Sigmoid colon (tissue), 7 donors: ENCODE data around the gene NKD2. TPM values are rescaled to one million over a fixed set of nuclear protein-coding genes. Genes with fewer than 3 reads are reported as not detected.

Source experiments
- DNase-seq: peaks from one replicate; pipeline ENCODE4 v3.0.0-alpha.2; 2019
- H3K27ac ChIP-seq, 4 donors: fragments of 200-600 bp; sonication (generic); one replicate each; pipeline ENCODE4 v1.5.1; 2016 to 2019; ENCODE audit warnings: mild to moderate bottlenecking in 1 of 4
- H3K27me3 ChIP-seq, 3 donors: fragments of 200-600 bp; sonication (generic); one replicate each; pipeline ENCODE4 v1.5.1; 2019; ENCODE audit warnings: mild to moderate bottlenecking in 1 of 3
- H3K36me3 ChIP-seq, 4 donors: fragments of 200-600 bp; sonication (generic); one replicate each; pipeline ENCODE4 v1.5.1; 2016 to 2019
- H3K4me1 ChIP-seq, 4 donors: fragments of 200-600 bp; sonication (generic); one replicate each; pipeline ENCODE4 v1.5.1; 2017 to 2019
- H3K4me3 ChIP-seq, 4 donors: fragments of 200-600 bp; sonication (generic); one replicate each; pipeline ENCODE4 v1.5.1; 2017 to 2019; ENCODE audit warnings: mild to moderate bottlenecking in 2 of 4, moderate library complexity in 1 of 4
- H3K9me3 ChIP-seq, 4 donors: fragments of 200-600 bp in 3 of 4; sonication (generic) in 3 of 4; one replicate each; pipeline versions ENCODE4 v1.5.1 to v1.6.1; 2013 to 2019
- CTCF ChIP-seq, 4 experiments: fragments of 450-650 bp in 3 of 4; fragments of 200-600 bp in 1 of 4; IDR thresholded peaks; one replicate each; pipeline ENCODE4 v1.5.1; 2016 to 2019; ENCODE audit warnings: antibody characterized with exemption in 4 of 4, mild to moderate bottlenecking in 3 of 4, moderate library complexity in 2 of 4
- EP300 ChIP-seq, 4 donors: sonication (generic); formaldehyde crosslinking; IDR thresholded peaks; one replicate each; pipeline ENCODE4 v1.6.1; 2017; ENCODE audit warnings: antibody characterized with exemption in 4 of 4
- POLR2A ChIP-seq, 2 donors: fragments of 450-650 bp; IDR thresholded peaks; one replicate each; pipeline ENCODE4 v1.6.1; 2016; ENCODE audit warnings: antibody characterized with exemption in 2 of 2, mild to moderate bottlenecking in 2 of 2, moderate library complexity in 2 of 2
- POLR2AphosphoS5 ChIP-seq, 4 donors: sonication (generic); formaldehyde crosslinking; IDR thresholded peaks; one replicate each; pipeline ENCODE4 v1.6.1; 2017; ENCODE audit warnings: antibody characterized with exemption in 4 of 4
- WGBS, 2 donors: extraction: QIAGEN DNeasy Blood & Tissue Kit; methylation state at CpG; one replicate each; pipeline ENCODE4 v1.1.7; 2013; 5-methylcytosine and 5-hydroxymethylcytosine counted together
- intact Hi-C: fragments of 100-400 bp; cut with DNase I; formaldehyde crosslinking; loops from one replicate; pipeline ENCODE4 v1.15.1; 2023
- polyA plus RNA-seq, 3 donors: library from polyadenylated mRNA; stranded (reverse); fragments of 200-250 nt; gene quantifications; one replicate each; pipeline ENCODE4 v1.2.3, GENCODE V29; 2013
- total RNA-seq, 4 donors: library from RNA; depleted of rRNA; stranded (reverse); fragments of >200 nt; gene quantifications; one replicate each; pipeline ENCODE4 v1.1.0, GENCODE V29; 2016
- donor health status: healthy with polysubstance abuse.
- donor health status: Bipolar disorder and iron deficiency.
- donor health status: healthy.

NKD2 gene
- total and polyA plus RNA-seq, 7 donors = 0.60 to 4.4 (median 1.8) TPM

- no peaks in the 10 kb centered on the region for H3K27me3 ChIP-seq
- no peak overlapping the region for H3K27ac ChIP-seq
- intact Hi-C loops = no loop called here
- whole genome bisulfite sequencing, 2 donors = 91 to 93% methylated on average over 33 of the region's 33 CpGs
- peaks cover 12 to 56% (median 19%) of the 10 kb centered on the region in 4 donors for H3K36me3 ChIP-seq
- no peak for DNase-seq
- no peak for TF ChIP-seq POLR2AphosphoS5 (IDR thresholded peaks at IDR 0.05)
- TF ChIP-seq CTCF (IDR thresholded peaks at IDR 0.05) = no peak
- TF ChIP-seq POLR2A (IDR thresholded peaks at IDR 0.05) = no peak
- TF ChIP-seq EP300 (IDR thresholded peaks at IDR 0.05) = no peak
- H3K4me1 ChIP-seq = no peaks in the 10 kb centered on the region
- H3K9me3 ChIP-seq = no peaks in the 10 kb centered on the region
- no peak overlapping the region for H3K4me3 ChIP-seq
These were observed 60.5 kb downstream of the NKD2 start for GRCh38 chr5:1068895-1069719.

- intact Hi-C loops = no loop called here
- Histone ChIP-seq H3K36me3 (peaks cover 14 to 56% (median 19%) of the 10 kb centered on the region in 4 donors), H3K9me3 (no peaks in the 10 kb centered on the region), H3K4me1 (no peaks in the 10 kb centered on the region), H3K27ac (no peak overlapping the region), H3K27me3 (no peaks in the 10 kb centered on the region), H3K4me3 (no peak overlapping the region)
- no peak for DNase-seq
- TF ChIP-seq POLR2AphosphoS5 (IDR thresholded peaks at IDR 0.05) (no peak), EP300 (IDR thresholded peaks at IDR 0.05) (no peak), POLR2A (IDR thresholded peaks at IDR 0.05) (no peak), CTCF (IDR thresholded peaks at IDR 0.05) (no peak)
- 93 to 95% methylated on average over 14 of the region's 15 CpGs for WGBS, 2 donors
These were observed 61.1 kb downstream of the NKD2 start for GRCh38 chr5:1069720-1070088.

GRCh38 chr5:1073239-1074102, 64.9 kb downstream of the NKD2 start:
- no peak overlapping the region for H3K4me3 ChIP-seq
- 74 to 87% methylated on average over 46 of the region's 46 CpGs for WGBS, 2 donors
- intact Hi-C loops = no loop called here
- no peaks in the 10 kb centered on the region for H3K27me3 ChIP-seq
- H3K4me1 ChIP-seq = no peaks in the 10 kb centered on the region
- no peak overlapping the region for H3K27ac ChIP-seq
- peaks cover 15 to 67% (median 40%) of the 10 kb centered on the region in 4 donors for H3K36me3 ChIP-seq
- no peaks in the 10 kb centered on the region for H3K9me3 ChIP-seq
- TF ChIP-seq POLR2A (IDR thresholded peaks at IDR 0.05) (no peak), CTCF (IDR thresholded peaks at IDR 0.05) (no peak), EP300 (IDR thresholded peaks at IDR 0.05) (no peak), POLR2AphosphoS5 (IDR thresholded peaks at IDR 0.05) (no peak)
- DNase-seq = no peak

GRCh38 chr5:1074226-1074625, 65.6 kb downstream of the NKD2 start:
- WGBS, 2 donors = 90 to 91% methylated on average over 18 of the region's 18 CpGs
- intact Hi-C loops = no loop called here
- peaks cover 9 to 67% (median 46%) of the 10 kb centered on the region in 4 donors for H3K36me3 ChIP-seq

More at GRCh38 chr5:1074226-1074625, 65.6 kb downstream of the NKD2 start:
- H3K9me3 ChIP-seq = no peaks in the 10 kb centered on the region
- no peaks in the 10 kb centered on the region for H3K4me1 ChIP-seq
- no peaks in the 10 kb centered on the region for H3K27me3 ChIP-seq
- no peak overlapping the region for H3K27ac ChIP-seq
- DNase-seq = no peak
- H3K4me3 ChIP-seq = no peak overlapping the region
- no peak for TF ChIP-seq EP300 (IDR thresholded peaks at IDR 0.05)
- TF ChIP-seq POLR2A (IDR thresholded peaks at IDR 0.05) = no peak
- TF ChIP-seq CTCF (IDR thresholded peaks at IDR 0.05) = no peak
- no peak for TF ChIP-seq POLR2AphosphoS5 (IDR thresholded peaks at IDR 0.05)
